IMR-90 (cell line): ENCODE results near the gene GALM. TPM values are rescaled to one million over a fixed set of nuclear protein-coding genes. Genes with fewer than 3 reads are reported as not detected.

ENCODE experiments used
- ATAC-seq: fragments of 200-7000 bp; cut with Tn5 transposase; 2 replicates; pipeline ENCODE4 v1.9.1; 2020; ENCODE audit warnings: low read depth, mild to moderate bottlenecking, moderate library complexity
- BruUV-seq: library from RNA; stranded (reverse); fragments of 400-500 nt; replicated peaks from 2 replicates; lab custom pipeline; 2021; lab: Mats Ljungman, UMichigan
- CTCF ChIA-PET: fragments of 300-600 bp; formaldehyde crosslinking; extraction: SDS; loops from one replicate; lab custom pipeline; 2021; ENCODE audit warnings: antibody characterized with exemption; lab: Yijun Ruan, JAX
- POLR2A ChIA-PET: fragments of 300-600 bp; sonication (Branson Sonifier 250); formaldehyde crosslinking; loops from one replicate; lab custom pipeline; 2022; ENCODE audit warnings: antibody characterized with exemption; ENCODE audit not compliant: unreplicated experiment; lab: Charles Lee
- DNase-seq: peaks from one replicate; pipeline ENCODE4 v3.0.0; 2013
- H2AFZ ChIP-seq: replicated peaks from 2 replicates; pipeline ENCODE3; 2013; ENCODE audit warnings: low read length, mild to moderate bottlenecking; ENCODE audit not compliant: poor library complexity
- H2AK5ac ChIP-seq: 2 replicates; pipeline ENCODE4 v1.6.1; 2013; ENCODE audit warnings: low read depth, low read length, inconsistent platforms
- H2AK9ac ChIP-seq: replicated peaks from 2 replicates; pipeline ENCODE3; 2013; ENCODE audit warnings: mild to moderate bottlenecking, low read depth, low read length, moderate library complexity; ENCODE audit not compliant: poor library complexity
- H2BK120ac ChIP-seq: 2 replicates; pipeline ENCODE4 v1.6.1; 2013; ENCODE audit warnings: low read depth, low read length, inconsistent platforms
- H2BK15ac ChIP-seq: 3 replicates; pipeline ENCODE4 v1.6.1; 2013; ENCODE audit warnings: low read depth, low read length, inconsistent platforms
- H2BK20ac ChIP-seq: 2 replicates; pipeline ENCODE4 v1.6.1; 2013; ENCODE audit warnings: low read depth, mild to moderate bottlenecking, inconsistent platforms, low read length, moderate library complexity
- H2BK5ac ChIP-seq: 2 replicates; pipeline ENCODE4 v1.6.1; 2013; ENCODE audit warnings: mild to moderate bottlenecking, low read depth, low read length, inconsistent platforms; ENCODE audit not compliant: poor library complexity, severe bottlenecking
- H3K14ac ChIP-seq: replicated peaks from 2 replicates; pipeline ENCODE4 v1.6.1; 2013; ENCODE audit warnings: low read depth, low read length, inconsistent platforms
- H3K18ac ChIP-seq: 2 replicates; pipeline ENCODE4 v1.6.1; 2013; ENCODE audit warnings: low read depth, low read length, control low read depth
- H3K23ac ChIP-seq: 2 replicates; pipeline ENCODE4 v1.6.1; 2013; ENCODE audit warnings: low read depth, low read length, inconsistent platforms
- H3K27ac ChIP-seq: 2 replicates; pipeline ENCODE4 v1.5.1; 2013; ENCODE audit warnings: mild to moderate bottlenecking, control low read depth, low read length; ENCODE audit not compliant: insufficient read depth
- H3K27me3 ChIP-seq: 2 replicates; pipeline ENCODE4 v1.6.1; 2013; ENCODE audit warnings: low read length; ENCODE audit not compliant: control insufficient read depth, insufficient read depth
- H3K36me3 ChIP-seq: 2 replicates; pipeline ENCODE4 v1.6.1; 2013; ENCODE audit warnings: low read length, mixed read lengths; ENCODE audit not compliant: control insufficient read depth, insufficient read depth
- H3K4ac ChIP-seq: 2 replicates; pipeline ENCODE4 v1.6.1; 2013; ENCODE audit warnings: low read depth, low read length, inconsistent platforms
- H3K4me1 ChIP-seq: 2 replicates; pipeline ENCODE4 v1.6.1; 2013; ENCODE audit warnings: low read length, mixed read lengths; ENCODE audit not compliant: control insufficient read depth, insufficient read depth
- H3K4me2 ChIP-seq: 2 replicates; pipeline ENCODE4 v1.6.1; 2013; ENCODE audit warnings: low read depth, mild to moderate bottlenecking, control low read depth, low read length, moderate library complexity
- H3K4me3 ChIP-seq: 2 replicates; pipeline ENCODE4 v1.5.1; 2013; ENCODE audit warnings: low read depth, mild to moderate bottlenecking, control low read depth, low read length, moderate library complexity; ENCODE audit not compliant: insufficient read depth
- H3K56ac ChIP-seq: 2 replicates; pipeline ENCODE4 v1.6.1; 2013; ENCODE audit warnings: low read length, inconsistent platforms; ENCODE audit not compliant: insufficient read depth; ENCODE audit errors: extremely low read depth
- H3K79me1 ChIP-seq, 2 experiments: 2 replicates each; pipeline ENCODE4 v1.6.1; 2013; ENCODE audit warnings: low read length in 2 of 2, inconsistent platforms in 1 of 2, low read depth in 1 of 2
- H3K9ac ChIP-seq: 2 replicates; pipeline ENCODE4 v1.6.1; 2013; ENCODE audit warnings: low read depth, low read length, control low read depth
- H3K9me1 ChIP-seq: 2 replicates; pipeline ENCODE4 v1.6.1; 2013; ENCODE audit warnings: low read length, inconsistent platforms; ENCODE audit not compliant: insufficient read depth
- H3K9me3 ChIP-seq: 2 replicates; pipeline ENCODE4 v1.6.1; 2013; ENCODE audit warnings: low read length; ENCODE audit not compliant: control insufficient read depth, insufficient read depth
- H4K20me1 ChIP-seq: 2 replicates; pipeline ENCODE4 v1.6.1; 2013; ENCODE audit warnings: low read length, inconsistent platforms; ENCODE audit not compliant: insufficient read depth
- H4K5ac ChIP-seq: 2 replicates; pipeline ENCODE4 v1.6.1; 2013; ENCODE audit warnings: mild to moderate bottlenecking, low read depth, low read length, control low read depth
- H4K8ac ChIP-seq, 2 experiments: 2 replicates each; pipeline ENCODE4 v1.6.1; 2013; ENCODE audit warnings: low read depth in 2 of 2, low read length in 2 of 2, control low read depth in 1 of 2, inconsistent platforms in 1 of 2
- H4K91ac ChIP-seq: 2 replicates; pipeline ENCODE4 v1.6.1; 2013; ENCODE audit warnings: low read depth, low read length, inconsistent platforms; ENCODE audit not compliant: insufficient read depth
- BHLHE40 ChIP-seq: fragments of 150-350 bp; IDR thresholded peaks from 2 replicates; pipeline ENCODE4 v1.6.1; 2016; ENCODE audit warnings: mild to moderate bottlenecking, low read depth, low read length
- CEBPB ChIP-seq: IDR thresholded peaks from 2 replicates; pipeline ENCODE4 v1.6.1; 2012; ENCODE audit warnings: low read depth, low read length, improper control_type of control experiment
- CHD1 ChIP-seq: IDR thresholded peaks from 2 replicates; pipeline ENCODE4 v1.6.1; 2012; ENCODE audit warnings: low read depth, low read length, improper control_type of control experiment
- CTCF ChIP-seq: conservative IDR thresholded peaks from 2 replicates; pipeline ENCODE4 v1.5.1; 2012; ENCODE audit warnings: mild to moderate bottlenecking, low read depth, low read length, improper control_type of control experiment
- FOS ChIP-seq: fragments of 150-350 bp; IDR thresholded peaks from 2 replicates; pipeline ENCODE4 v1.6.1; 2016; ENCODE audit warnings: low read depth, low read length
- MAFK ChIP-seq: IDR thresholded peaks from 2 replicates; pipeline ENCODE4 v1.6.1; 2012; ENCODE audit warnings: low read depth, low read length, improper control_type of control experiment
- MAZ ChIP-seq: IDR thresholded peaks from 2 replicates; pipeline ENCODE4 v1.6.1; 2012; ENCODE audit warnings: low read depth, mild to moderate bottlenecking, low read length, improper control_type of control experiment, moderate library complexity, borderline replicate concordance
- MXI1 ChIP-seq: IDR thresholded peaks from 2 replicates; pipeline ENCODE4 v1.6.1; 2012; ENCODE audit warnings: low read depth, mild to moderate bottlenecking, low read length, moderate library complexity, borderline replicate concordance
- NFE2L2 ChIP-seq: fragments of 150-350 bp; IDR thresholded peaks from 2 replicates; pipeline ENCODE4 v1.6.1; 2016; ENCODE audit warnings: low read depth, mild to moderate bottlenecking, low read length
- POLR2A ChIP-seq: IDR thresholded peaks from 2 replicates; pipeline ENCODE4 v1.6.1; 2012; ENCODE audit warnings: mild to moderate bottlenecking, low read depth, low read length
- RAD21 ChIP-seq: IDR thresholded peaks from 2 replicates; pipeline ENCODE4 v1.6.1; 2012; ENCODE audit warnings: low read length, improper control_type of control experiment
- RCOR1 ChIP-seq: IDR thresholded peaks from 2 replicates; pipeline ENCODE4 v1.6.1; 2012; ENCODE audit warnings: mild to moderate bottlenecking, low read length, improper control_type of control experiment; ENCODE audit not compliant: insufficient replicate concordance
- RFX5 ChIP-seq: IDR thresholded peaks from 2 replicates; pipeline ENCODE4 v1.8.0; 2012; ENCODE audit warnings: low read depth, mild to moderate bottlenecking, low read length, moderate library complexity
- SMC3 ChIP-seq: fragments of 150-350 bp; IDR thresholded peaks from 2 replicates; pipeline ENCODE4 v1.6.1; 2016; ENCODE audit warnings: low read depth, mild to moderate bottlenecking, antibody characterized with exemption, low read length, moderate library complexity
- WGBS, 2 experiments: methylation state at CpG; one replicate each; pipeline versions ENCODE4 v1.1.5 to v1.1.7; 2013; ENCODE audit warnings: missing lambda C conversion rate in 2 of 2; ENCODE audit not compliant: insufficient read length in 1 of 2; ENCODE audit errors: extremely low coverage in 2 of 2; 5-methylcytosine and 5-hydroxymethylcytosine counted together
- dilution Hi-C: fragments of 300-500 bp; cut with HindIII; formaldehyde crosslinking; loops from one replicate; pipeline ENCODE4 v1.14.3; 2018; ENCODE audit warnings: low sequenced_read_pairs; ENCODE audit not compliant: unreplicated experiment
- in situ Hi-C: fragments of 300-500 bp; cut with MboI; formaldehyde crosslinking; loops from 3 replicates; pipeline ENCODE4 v1.14.3; 2019; ENCODE audit warnings: low sequenced_read_pairs, inconsistent platforms, mixed read lengths
- intact Hi-C: fragments of 100-400 bp; cut with micrococcal nuclease; formaldehyde crosslinking; loops from 2 replicates; pipeline ENCODE4 v1.10.0; 2022
- polyA plus RNA-seq, 3 experiments: library from polyadenylated mRNA; depleted of rRNA; stranded (reverse); fragments of >200 nt; gene quantifications; 2 replicates each; pipeline ENCODE4 v1.2.3, GENCODE V29; 2012; ENCODE audit warnings: low replicate concordance in 1 of 3
- total RNA-seq: library from RNA; depleted of rRNA; stranded (reverse); fragments of >200 nt; gene quantifications from 2 replicates; pipeline ENCODE4 v1.2.3, GENCODE V29; 2012
- TF ChIP-seq, protein P1 (sequence below): fragments of 150-350 bp; IDR thresholded peaks from 2 replicates; pipeline ENCODE4 v1.6.1; 2016; ENCODE audit warnings: low read depth, mild to moderate bottlenecking, low read length, moderate library complexity, borderline replicate concordance
- TF ChIP-seq, protein P2 (sequence below): fragments of 150-350 bp; IDR thresholded peaks from 2 replicates; pipeline ENCODE4 v1.6.1; 2017; ENCODE audit warnings: mild to moderate bottlenecking, antibody characterized with exemption, low read length, low read depth

Gene GALM
- total and polyA plus RNA-seq, 2 of the 4 experiments (the other 2 are of a cell fraction), result 12.1 to 24.2 TPM

- CTCF ChIA-PET, result no interaction called here
- Histone ChIP-seq H3K4me1 (no peaks in the 10 kb centered on the region), H3K56ac (peak overlapping the region; percentile 80), H2BK120ac (no peak overlapping the region), H3K14ac (peak overlapping the region; percentile 97), H4K91ac (peak overlapping the region; percentile 79; the same call in 1 of the 2 replicates), H4K5ac (peak overlapping the region; percentile 76), H3K36me3 (0 out of 2 replicates have a peak, but pooled peaks cover 3% of the 10 kb centered on the region), H3K4ac (peak overlapping the region; percentile 87; the same call in 1 of the 2 replicates), H3K9me3 (no peaks in the 10 kb centered on the region), H3K18ac (no peak overlapping the region), H3K9me1 (peaks cover 3% of the 10 kb centered on the region; the same call in 1 of the 2 replicates), H2BK20ac (no peak overlapping the region), H2BK5ac (peak overlapping the region; percentile 73), H2AFZ (peak overlapping the region; percentile 90), H3K27me3 (no peaks in the 10 kb centered on the region), H3K4me3 (peak overlapping the region; percentile 65), H3K79me1 (peaks cover 10 to 14% of the 10 kb centered on the region in 2 experiments), H2BK15ac (no peak overlapping the region), H2AK9ac (peak overlapping the region; percentile 93), H3K4me2 (peak overlapping the region; percentile 86), H4K8ac (peak overlapping the region; percentile 75 to 96), H3K9ac (peak overlapping the region; percentile 79), H2AK5ac (peak overlapping the region; percentile 40; the same call in 1 of the 2 replicates), H3K27ac (peak overlapping the region; percentile 36), H4K20me1 (no peaks in the 10 kb centered on the region), H3K23ac (peak overlapping the region; percentile 94; the same call in 1 of the 2 replicates)
- dilution Hi-C loops, result no loop called here
- intact Hi-C loops, result loop anchor here (2.0 kb wide), 1 partner anchor 28 kb away; the partner anchor contains the start of gene SRSF7
- BruUV-seq, result no TSS peak
- in situ Hi-C loops, result no loop called here
- ATAC-seq (no peak), DNase-seq (no peak)
- TF ChIP-seq RFX5 (no peak), POLR2A (no peak), CTCF (no peak), RCOR1 (no peak), MAZ (no peak), MXI1 (no peak), MAFK (no peak), FOS (no peak), CEBPB (no peak), RAD21 (no peak), NFE2L2 (no peak), SMC3 (no peak), BHLHE40 (no peak), CHD1 (no peak)
- TF ChIP-seq, protein P1, sequence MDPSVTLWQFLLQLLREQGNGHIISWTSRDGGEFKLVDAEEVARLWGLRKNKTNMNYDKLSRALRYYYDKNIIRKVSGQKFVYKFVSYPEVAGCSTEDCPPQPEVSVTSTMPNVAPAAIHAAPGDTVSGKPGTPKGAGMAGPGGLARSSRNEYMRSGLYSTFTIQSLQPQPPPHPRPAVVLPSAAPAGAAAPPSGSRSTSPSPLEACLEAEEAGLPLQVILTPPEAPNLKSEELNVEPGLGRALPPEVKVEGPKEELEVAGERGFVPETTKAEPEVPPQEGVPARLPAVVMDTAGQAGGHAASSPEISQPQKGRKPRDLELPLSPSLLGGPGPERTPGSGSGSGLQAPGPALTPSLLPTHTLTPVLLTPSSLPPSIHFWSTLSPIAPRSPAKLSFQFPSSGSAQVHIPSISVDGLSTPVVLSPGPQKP, result no peak
- TF ChIP-seq, protein P2, sequence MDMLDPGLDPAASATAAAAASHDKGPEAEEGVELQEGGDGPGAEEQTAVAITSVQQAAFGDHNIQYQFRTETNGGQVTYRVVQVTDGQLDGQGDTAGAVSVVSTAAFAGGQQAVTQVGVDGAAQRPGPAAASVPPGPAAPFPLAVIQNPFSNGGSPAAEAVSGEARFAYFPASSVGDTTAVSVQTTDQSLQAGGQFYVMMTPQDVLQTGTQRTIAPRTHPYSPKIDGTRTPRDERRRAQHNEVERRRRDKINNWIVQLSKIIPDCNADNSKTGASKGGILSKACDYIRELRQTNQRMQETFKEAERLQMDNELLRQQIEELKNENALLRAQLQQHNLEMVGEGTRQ, result no peak
- WGBS, 2 experiments, result 7% methylated on average over 2 of the region's 8 CpGs; no CpG with 5 or more reads in 1 of the 2 experiments
- POLR2A ChIA-PET, result no interaction called here
Measured at GRCh38 chr2:38778687-38779082, 112.8 kb downstream of the GALM start.
